ENCODE measurements around the gene NTSR2. TPM values are rescaled to one million over a fixed set of nuclear protein-coding genes. Genes with fewer than 3 reads are reported as not detected.

NTSR2 gene, protein sequence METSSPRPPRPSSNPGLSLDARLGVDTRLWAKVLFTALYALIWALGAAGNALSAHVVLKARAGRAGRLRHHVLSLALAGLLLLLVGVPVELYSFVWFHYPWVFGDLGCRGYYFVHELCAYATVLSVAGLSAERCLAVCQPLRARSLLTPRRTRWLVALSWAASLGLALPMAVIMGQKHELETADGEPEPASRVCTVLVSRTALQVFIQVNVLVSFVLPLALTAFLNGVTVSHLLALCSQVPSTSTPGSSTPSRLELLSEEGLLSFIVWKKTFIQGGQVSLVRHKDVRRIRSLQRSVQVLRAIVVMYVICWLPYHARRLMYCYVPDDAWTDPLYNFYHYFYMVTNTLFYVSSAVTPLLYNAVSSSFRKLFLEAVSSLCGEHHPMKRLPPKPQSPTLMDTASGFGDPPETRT
- total RNA-seq (2022; extraction: Qiagen RNA extraction) = 0.07 to 0.13 TPM in 2 of 5 replicates, not detected in the others

DNA sequence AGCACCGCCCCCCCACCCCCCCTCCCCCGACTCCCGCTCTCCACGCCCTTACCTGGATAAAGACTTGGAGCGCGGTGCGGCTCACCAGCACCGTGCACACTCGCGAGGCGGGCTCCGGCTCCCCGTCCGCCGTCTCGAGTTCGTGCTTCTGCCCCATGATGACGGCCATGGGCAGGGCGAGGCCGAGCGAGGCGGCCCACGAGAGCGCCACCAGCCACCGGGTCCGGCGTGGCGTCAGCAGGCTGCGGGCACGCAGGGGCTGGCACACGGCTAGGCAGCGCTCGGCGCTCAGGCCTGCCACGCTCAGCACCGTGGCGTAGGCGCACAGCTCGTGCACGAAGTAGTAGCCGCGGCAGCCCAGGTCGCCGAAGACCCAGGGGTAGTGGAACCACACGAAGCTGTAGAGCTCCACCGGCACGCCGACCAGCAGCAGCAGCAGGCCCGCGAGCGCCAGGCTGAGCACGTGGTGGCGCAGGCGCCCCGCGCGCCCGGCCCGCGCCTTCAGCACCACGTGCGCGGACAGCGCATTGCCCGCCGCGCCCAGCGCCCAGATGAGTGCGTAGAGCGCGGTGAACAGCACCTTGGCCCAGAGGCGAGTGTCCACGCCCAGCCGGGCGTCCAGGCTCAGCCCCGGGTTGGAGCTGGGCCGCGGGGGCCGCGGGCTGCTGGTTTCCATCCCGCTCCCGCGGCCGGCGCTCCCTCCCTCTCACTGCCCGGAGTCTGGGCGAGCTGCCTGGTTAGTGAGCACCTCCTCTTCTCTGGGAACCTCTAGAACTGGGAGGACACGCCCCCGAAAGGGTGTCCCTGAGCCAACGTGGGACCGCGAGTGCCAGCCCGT lies at the start of gene NTSR2:
Gene NTSR2 (minus strand): TSS at position 742 of the 838 bp plus-strand sequence. CDS start 66 bp downstream, at position 676.

Other genes starting within 250 kb of the NTSR2 start
- 25.3 to 30.1 TPM (median 28.1 TPM) in 5 replicates for gene E2F6, start 204.0 kb downstream of the NTSR2 start, total RNA-seq (2022; extraction: Qiagen RNA extraction)
- 2.5 to 3.0 TPM (median 2.8 TPM) in 5 replicates for gene GREB1, start 136.2 kb downstream of the NTSR2 start, total RNA-seq (2022; extraction: Qiagen RNA extraction)
- gene LPIN1, start 76.4 kb upstream of the NTSR2 start, total RNA-seq (2022; extraction: Qiagen RNA extraction) = 9.7 to 12.0 TPM (median 10.9 TPM) in 5 replicates

Data from A549 treated with CORT108297 at 1 μM for 4 hours (cell line).